Suprapubic skin (tissue), 4 donors: ENCODE results near the gene WASF2. TPM values are rescaled to one million over a fixed set of nuclear protein-coding genes. Genes with fewer than 3 reads are reported as not detected.

Experiments
- DNase-seq, 2 donors: peaks; one replicate each; pipeline ENCODE4 v3.0.0-alpha.2; 2019; ENCODE audit warnings: low spot score in 2 of 2
- H3K27ac ChIP-seq: fragments of 200-600 bp; sonication (generic); one replicate; pipeline ENCODE4 v1.5.1; 2019
- H3K27me3 ChIP-seq: fragments of 200-600 bp; sonication (generic); one replicate; pipeline ENCODE4 v1.5.1; 2019
- H3K36me3 ChIP-seq: fragments of 200-600 bp; sonication (generic); one replicate; pipeline ENCODE4 v1.5.1; 2019
- H3K4me1 ChIP-seq: fragments of 200-600 bp; sonication (generic); one replicate; pipeline ENCODE4 v1.5.1; 2019
- H3K4me3 ChIP-seq: fragments of 200-600 bp; sonication (generic); one replicate; pipeline ENCODE4 v1.5.1; 2019; ENCODE audit warnings: mild to moderate bottlenecking
- H3K9me3 ChIP-seq: fragments of 200-600 bp; sonication (generic); one replicate; pipeline ENCODE4 v1.5.1; 2019
- EP300 ChIP-seq: sonication (generic); formaldehyde crosslinking; IDR thresholded peaks from one replicate; pipeline ENCODE4 v1.6.1; 2017; ENCODE audit warnings: antibody characterized with exemption
- POLR2A ChIP-seq, 2 donors: fragments of 450-650 bp; IDR thresholded peaks; one replicate each; pipeline ENCODE4 v1.6.1; 2017; ENCODE audit warnings: antibody characterized with exemption in 2 of 2, mild to moderate bottlenecking in 2 of 2, moderate library complexity in 2 of 2
- POLR2AphosphoS5 ChIP-seq, 3 donors: sonication (generic); formaldehyde crosslinking; IDR thresholded peaks; one replicate each; pipeline ENCODE4 v1.6.1; 2017; ENCODE audit warnings: antibody characterized with exemption in 3 of 3
- WGBS: methylation state at CpG from one replicate; pipeline ENCODE4 v1.1.5; 2018; 5-methylcytosine and 5-hydroxymethylcytosine counted together
- total RNA-seq, 4 donors: library from RNA; depleted of rRNA; stranded (reverse); fragments of >200 nt; gene quantifications; one replicate each; pipeline ENCODE4 v1.1.0, GENCODE V29; 2016
- TF ChIP-seq, protein P1 (sequence below), 2 donors: fragments of 200-600 bp in 1 of 2; fragments of 450-650 bp in 1 of 2; sonication (generic) in 1 of 2; IDR thresholded peaks; one replicate each; pipeline ENCODE4 v1.5.1; 2016 to 2019; ENCODE audit warnings: antibody characterized with exemption in 2 of 2, mild to moderate bottlenecking in 1 of 2, moderate library complexity in 1 of 2

Gene WASF2
- total RNA-seq, 4 donors from 2014 or later: 69.0 to 96.0 (median 90.4) TPM

DNA sequence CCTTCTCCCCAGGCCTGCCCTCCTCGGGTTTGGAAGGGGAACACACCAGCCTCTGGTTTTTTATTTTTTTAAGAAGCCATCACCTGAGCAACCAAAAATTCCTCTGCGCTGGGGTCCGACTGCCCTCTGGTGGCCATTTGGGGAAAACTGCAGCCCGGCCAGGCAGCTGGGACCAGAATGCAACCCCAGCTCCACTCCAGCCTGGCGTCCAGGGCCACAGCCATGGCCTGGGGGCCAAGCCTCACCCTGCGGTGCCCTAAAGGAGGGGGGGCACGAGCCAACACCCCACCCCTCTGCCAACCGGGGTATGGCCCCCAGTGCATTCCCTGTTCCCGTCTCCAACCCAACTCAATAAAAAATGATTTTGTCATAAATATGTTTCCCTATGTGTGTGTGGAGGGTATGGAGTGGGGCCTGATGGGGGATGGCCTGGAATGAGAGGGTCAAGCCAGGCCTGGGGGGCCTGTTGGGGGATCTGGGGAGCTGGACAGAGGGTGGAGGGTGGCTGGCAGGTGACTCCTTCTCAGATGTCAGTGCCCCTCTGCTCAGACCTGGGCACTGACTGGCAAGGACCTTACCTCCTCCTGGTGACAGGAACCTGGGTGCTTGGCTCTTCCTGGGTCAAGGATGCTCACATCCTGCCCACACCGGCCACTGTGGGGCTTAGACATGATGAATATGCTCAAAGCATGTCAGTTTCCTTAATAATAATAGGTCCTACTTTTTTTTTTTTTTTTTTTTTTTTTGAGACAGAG, 94.3 kb downstream of the WASF2 start:
- TF ChIP-seq POLR2A (IDR thresholded peaks at IDR 0.05) (no peak), EP300 (no peak), POLR2AphosphoS5 (IDR thresholded peaks at IDR 0.05) (peak in 1 of 3 donors; percentile 56)
- TF ChIP-seq, protein P1, sequence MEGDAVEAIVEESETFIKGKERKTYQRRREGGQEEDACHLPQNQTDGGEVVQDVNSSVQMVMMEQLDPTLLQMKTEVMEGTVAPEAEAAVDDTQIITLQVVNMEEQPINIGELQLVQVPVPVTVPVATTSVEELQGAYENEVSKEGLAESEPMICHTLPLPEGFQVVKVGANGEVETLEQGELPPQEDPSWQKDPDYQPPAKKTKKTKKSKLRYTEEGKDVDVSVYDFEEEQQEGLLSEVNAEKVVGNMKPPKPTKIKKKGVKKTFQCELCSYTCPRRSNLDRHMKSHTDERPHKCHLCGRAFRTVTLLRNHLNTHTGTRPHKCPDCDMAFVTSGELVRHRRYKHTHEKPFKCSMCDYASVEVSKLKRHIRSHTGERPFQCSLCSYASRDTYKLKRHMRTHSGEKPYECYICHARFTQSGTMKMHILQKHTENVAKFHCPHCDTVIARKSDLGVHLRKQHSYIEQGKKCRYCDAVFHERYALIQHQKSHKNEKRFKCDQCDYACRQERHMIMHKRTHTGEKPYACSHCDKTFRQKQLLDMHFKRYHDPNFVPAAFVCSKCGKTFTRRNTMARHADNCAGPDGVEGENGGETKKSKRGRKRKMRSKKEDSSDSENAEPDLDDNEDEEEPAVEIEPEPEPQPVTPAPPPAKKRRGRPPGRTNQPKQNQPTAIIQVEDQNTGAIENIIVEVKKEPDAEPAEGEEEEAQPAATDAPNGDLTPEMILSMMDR (IDR thresholded peaks at IDR 0.05): peak; percentile 91 to 98
- Histone ChIP-seq H3K4me1 (peaks cover 59% of the 10 kb centered on the region), H3K9me3 (no peaks in the 10 kb centered on the region), H3K27ac (no peak overlapping the region), H3K36me3 (no peaks in the 10 kb centered on the region), H3K27me3 (no peaks in the 10 kb centered on the region), H3K4me3 (no peak overlapping the region)
- no peak for DNase-seq
- WGBS: 7% methylated on average over 10 of the region's 10 CpGs

DNA sequence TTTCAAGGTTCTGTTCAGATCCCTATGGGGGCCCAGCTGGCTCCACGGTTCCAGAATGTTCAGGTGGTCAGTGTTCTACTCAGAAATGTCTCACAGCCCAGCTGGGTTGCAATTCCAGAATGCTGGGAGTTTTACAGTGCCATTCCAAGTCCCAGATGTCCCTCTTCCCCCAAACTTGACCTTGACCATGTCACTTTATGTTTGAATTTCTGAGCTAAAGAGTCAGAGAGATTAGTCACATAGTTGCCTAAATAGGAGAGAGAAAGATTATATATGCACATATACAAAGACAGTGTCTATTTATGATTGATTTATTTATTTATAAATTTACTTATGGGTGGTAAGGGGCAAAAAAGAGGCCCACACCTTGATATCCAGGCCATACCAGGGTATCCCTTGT, 95.0 kb downstream of the WASF2 start:
- 92% methylated on average over 1 of the region's 1 CpG for WGBS
- Histone ChIP-seq H3K27ac (no peak overlapping the region), H3K4me3 (no peak overlapping the region), H3K27me3 (no peaks in the 10 kb centered on the region), H3K36me3 (no peaks in the 10 kb centered on the region), H3K9me3 (no peaks in the 10 kb centered on the region), H3K4me1 (peaks cover 53% of the 10 kb centered on the region)
- no peak for DNase-seq
- TF ChIP-seq, protein P1 (IDR thresholded peaks at IDR 0.05): no peak
- TF ChIP-seq POLR2A (IDR thresholded peaks at IDR 0.05) (no peak), EP300 (no peak), POLR2AphosphoS5 (IDR thresholded peaks at IDR 0.05) (no peak)

DNA sequence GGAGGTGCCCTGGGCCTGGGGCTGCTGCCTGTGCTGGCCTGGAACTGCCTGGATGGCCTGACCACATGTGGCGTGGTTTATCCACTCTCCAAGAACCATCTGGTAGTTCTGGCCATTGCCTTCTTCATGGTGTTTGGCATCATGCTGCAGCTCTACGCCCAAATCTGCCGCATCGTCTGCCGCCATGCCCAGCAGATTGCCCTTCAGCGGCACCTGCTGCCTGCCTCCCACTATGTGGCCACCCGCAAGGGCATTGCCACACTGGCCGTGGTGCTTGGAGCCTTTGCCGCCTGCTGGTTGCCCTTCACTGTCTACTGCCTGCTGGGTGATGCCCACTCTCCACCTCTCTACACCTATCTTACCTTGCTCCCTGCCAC, 95.7 kb downstream of the WASF2 start:
- Histone ChIP-seq H3K36me3 (no peaks in the 10 kb centered on the region), H3K9me3 (no peaks in the 10 kb centered on the region), H3K4me3 (no peak overlapping the region), H3K27me3 (no peaks in the 10 kb centered on the region), H3K4me1 (peaks cover 46% of the 10 kb centered on the region), H3K27ac (no peak overlapping the region)
- no peak for DNase-seq
- TF ChIP-seq, protein P1 (IDR thresholded peaks at IDR 0.05): no peak
- TF ChIP-seq POLR2AphosphoS5 (IDR thresholded peaks at IDR 0.05) (no peak), EP300 (no peak), POLR2A (IDR thresholded peaks at IDR 0.05) (no peak)
- 94% methylated on average over 9 of the region's 9 CpGs for WGBS

DNA sequence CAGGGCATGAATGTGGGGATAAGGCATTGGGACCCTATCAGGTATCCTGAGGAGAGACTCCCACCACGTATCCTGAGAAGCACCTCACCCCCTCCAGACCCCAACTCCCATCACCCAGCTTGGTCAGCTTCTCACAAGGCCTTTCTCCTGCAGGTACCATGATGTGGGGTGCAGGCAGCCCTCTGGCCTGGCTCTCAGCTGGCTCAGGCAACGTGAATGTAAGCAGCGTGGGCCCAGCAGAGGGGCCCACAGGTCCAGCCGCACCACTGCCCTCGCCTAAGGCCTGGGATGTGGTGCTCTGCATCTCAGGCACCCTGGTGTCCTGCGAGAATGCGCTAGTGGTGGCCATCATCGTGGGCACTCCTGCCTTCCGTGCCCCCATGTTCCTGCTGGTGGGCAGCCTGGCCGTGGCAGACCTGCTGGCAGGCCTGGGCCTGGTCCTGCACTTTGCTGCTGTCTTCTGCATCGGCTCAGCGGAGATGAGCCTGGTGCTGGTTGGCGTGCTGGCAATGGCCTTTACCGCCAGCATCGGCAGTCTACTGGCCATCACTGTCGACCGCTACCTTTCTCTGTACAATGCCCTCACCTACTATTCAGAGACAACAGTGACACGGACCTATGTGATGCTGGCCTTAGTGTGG, 96.2 kb downstream of the WASF2 start:
- TF ChIP-seq POLR2AphosphoS5 (IDR thresholded peaks at IDR 0.05) (no peak), POLR2A (IDR thresholded peaks at IDR 0.05) (no peak), EP300 (no peak)
- TF ChIP-seq, protein P1 (IDR thresholded peaks at IDR 0.05): no peak
- no peaks in the 10 kb centered on the region for H3K9me3 ChIP-seq
- no peak for DNase-seq
- WGBS: 96% methylated on average over 4 of the region's 18 CpGs
- H3K4me3 ChIP-seq: no peak overlapping the region
- no peak overlapping the region for H3K27ac ChIP-seq
- H3K4me1 ChIP-seq: peaks cover 41% of the 10 kb centered on the region
- H3K27me3 ChIP-seq: no peaks in the 10 kb centered on the region
- H3K36me3 ChIP-seq: no peaks in the 10 kb centered on the region
